ENCODE data around the gene C9.
"Not testable (repeated sequence)": the region's sequence is repeated elsewhere in the genome, so short reads cannot be mapped to it uniquely, and the experiment has no call there.

Gene C9

GRCh38 chr5:39364367-39364766 is at the start of gene C9:
Gene C9, minus strand, starts transcription at chr5:39364495. Its CDS starts 31 bp downstream, at chr5:39364464.
- no peak for DNase-seq

- DNase-seq: no peak
Measured at GRCh38 chr5:39413771-39414170, 49.5 kb upstream of the C9 start.

- no peak for DNase-seq
Measured at GRCh38 chr5:39412721-39413394, 48.6 kb upstream of the C9 start.

- DNase-seq: no peak
Measured at GRCh38 chr5:39411985-39412384, 47.7 kb upstream of the C9 start.

GRCh38 chr5:39411061-39411460 is 46.8 kb upstream of the C9 start:
- no peak for DNase-seq

GRCh38 chr5:39409033-39409432 is 44.7 kb upstream of the C9 start:
- no peak for DNase-seq

- no peak for DNase-seq
Measured at GRCh38 chr5:39405083-39405843, 41.0 kb upstream of the C9 start.

- DNase-seq: not testable (repeated sequence)
Measured at GRCh38 chr5:39403761-39404160, 39.5 kb upstream of the C9 start.

GRCh38 chr5:39402140-39402539 is 37.8 kb upstream of the C9 start:
- not testable (repeated sequence) for DNase-seq

GRCh38 chr5:39400713-39401578 is 36.7 kb upstream of the C9 start:
- no peak for DNase-seq

- DNase-seq: no peak
Measured at GRCh38 chr5:39399135-39400036, 35.1 kb upstream of the C9 start.

GRCh38 chr5:39396843-39397242 is 32.5 kb upstream of the C9 start:
- no peak for DNase-seq

- DNase-seq: no peak
Measured at GRCh38 chr5:39395521-39395920, 31.2 kb upstream of the C9 start.

- no peak for DNase-seq
Measured at GRCh38 chr5:39394946-39395345, 30.7 kb upstream of the C9 start.

GRCh38 chr5:39390945-39391344 is 26.6 kb upstream of the C9 start:
- no peak for DNase-seq

- no peak for DNase-seq
Measured at GRCh38 chr5:39387293-39387692, 23.0 kb upstream of the C9 start.

GRCh38 chr5:39384271-39384670 is 20.0 kb upstream of the C9 start:
- DNase-seq: no peak

GRCh38 chr5:39381376-39381775 is 17.1 kb upstream of the C9 start:
- no peak for DNase-seq

GRCh38 chr5:39379693-39380092 is 15.4 kb upstream of the C9 start:
- DNase-seq: no peak

GRCh38 chr5:39377613-39378012 is 13.3 kb upstream of the C9 start:
- DNase-seq: no peak

GRCh38 chr5:39376293-39376714 is 12.0 kb upstream of the C9 start:
- peak; percentile 36 for DNase-seq

- DNase-seq: no peak
Measured at GRCh38 chr5:39373791-39374190, 9.5 kb upstream of the C9 start.

- DNase-seq: no peak
Measured at GRCh38 chr5:39371367-39371635, 7.0 kb upstream of the C9 start.

All from NCI-H1105 treated with DMSO at 0.1 percent for 48 hours (cell line).